Measurements from ENCODE around the gene ORC6. TPM values are rescaled to one million over a fixed set of nuclear protein-coding genes. Genes with fewer than 3 reads are reported as not detected.

ORC6 gene
- polyA plus RNA-seq, 3 donors, result 0.21 to 1.5 (median 0.31) TPM

- Histone ChIP-seq H3K4me2 (replicated peaks; ENCODE audit: extremely low read depth, low read length, poor library complexity, severe bottlenecking) (peak overlapping the region; percentile 96), H3K27me3 (ENCODE audit: control insufficient read depth in 2 of 2, insufficient read depth in 2 of 2, low read length in 2 of 2) (no peaks in the 10 kb centered on the region), H3K9me3 (replicated peaks in 1 of 2; ENCODE audit: control insufficient read depth in 1 of 2, insufficient read depth in 1 of 2, low read length in 2 of 2) (no peaks in the 10 kb centered on the region), H3K27ac (ENCODE audit: low read depth in 1 of 2, low read length in 2 of 2) (peak overlapping the region; percentile 44 to 96), H3K4me1 (ENCODE audit: control insufficient read depth in 1 of 2, insufficient read depth in 2 of 2, low read length in 2 of 2) (peaks cover 39 to 47% of the 10 kb centered on the region in 2 donors), H4K20me1 (ENCODE audit: insufficient read depth, low read length) (peaks cover 54% of the 10 kb centered on the region), H2AFZ (ENCODE audit: insufficient read depth, low read depth, low read length, poor library complexity, severe bottlenecking) (peak overlapping the region; percentile 83), H3K79me2 (ENCODE audit: insufficient read depth, low read length) (peaks cover 94% of the 10 kb centered on the region), H3K9ac (ENCODE audit: insufficient read depth, low read length, poor library complexity, severe bottlenecking) (peak overlapping the region; percentile 95), H3K4me3 (replicated peaks in 1 of 3; ENCODE audit: low read depth in 2 of 3, low read length in 3 of 3) (peak overlapping the region; percentile 77 to 87 (median 85)), H3K36me3 (replicated peaks in 1 of 2; ENCODE audit: control insufficient read depth in 1 of 2, insufficient read depth in 2 of 2, low read length in 2 of 2) (peaks cover 6 to 8% of the 10 kb centered on the region in 2 donors)
- Mint-ChIP-seq H3K4me1 (peaks cover 36% of the 10 kb centered on the region), H3K27ac (no peak overlapping the region), H3K36me3 (peaks cover 0 to 3% of the 10 kb centered on the region in 2 donors), H3K27me3 (ENCODE audit: low read depth in 3 of 3) (no peaks in the 10 kb centered on the region), H3K9me3 (peaks cover 0 to 2% (median 0%) of the 10 kb centered on the region in 7 donors), H3K4me3 (no peak overlapping the region)
- WGBS (ENCODE audit: insufficient coverage), result 93% methylated on average over 3 of the region's 9 CpGs
- TF ChIP-seq, protein P1, sequence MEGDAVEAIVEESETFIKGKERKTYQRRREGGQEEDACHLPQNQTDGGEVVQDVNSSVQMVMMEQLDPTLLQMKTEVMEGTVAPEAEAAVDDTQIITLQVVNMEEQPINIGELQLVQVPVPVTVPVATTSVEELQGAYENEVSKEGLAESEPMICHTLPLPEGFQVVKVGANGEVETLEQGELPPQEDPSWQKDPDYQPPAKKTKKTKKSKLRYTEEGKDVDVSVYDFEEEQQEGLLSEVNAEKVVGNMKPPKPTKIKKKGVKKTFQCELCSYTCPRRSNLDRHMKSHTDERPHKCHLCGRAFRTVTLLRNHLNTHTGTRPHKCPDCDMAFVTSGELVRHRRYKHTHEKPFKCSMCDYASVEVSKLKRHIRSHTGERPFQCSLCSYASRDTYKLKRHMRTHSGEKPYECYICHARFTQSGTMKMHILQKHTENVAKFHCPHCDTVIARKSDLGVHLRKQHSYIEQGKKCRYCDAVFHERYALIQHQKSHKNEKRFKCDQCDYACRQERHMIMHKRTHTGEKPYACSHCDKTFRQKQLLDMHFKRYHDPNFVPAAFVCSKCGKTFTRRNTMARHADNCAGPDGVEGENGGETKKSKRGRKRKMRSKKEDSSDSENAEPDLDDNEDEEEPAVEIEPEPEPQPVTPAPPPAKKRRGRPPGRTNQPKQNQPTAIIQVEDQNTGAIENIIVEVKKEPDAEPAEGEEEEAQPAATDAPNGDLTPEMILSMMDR (IDR thresholded peaks at IDR 0.05), result no peak
- intact Hi-C loops (cut with micrococcal nuclease), result loop anchor here in 1 of 2 donors (5.0 kb wide), 1 partner anchor 100 kb away; no protein-coding TSS in a partner anchor
- DNase-seq, result no peak
Measured at GRCh38 chr16:46687486-46687885, 2.0 kb upstream of the ORC6 start.

GRCh38 chr16:46688101-46688653, 1.3 kb upstream of the ORC6 start:
- Mint-ChIP-seq H3K4me1 (peaks cover 36% of the 10 kb centered on the region), H3K4me3 (no peak overlapping the region), H3K36me3 (peaks cover 0 to under 1% of the 10 kb centered on the region in 2 donors), H3K9me3 (peaks cover 0 to 2% (median 0%) of the 10 kb centered on the region in 7 donors), H3K27me3 (ENCODE audit: low read depth in 3 of 3) (no peaks in the 10 kb centered on the region), H3K27ac (no peak overlapping the region)
- H2AFZ ChIP-seq (ENCODE audit: insufficient read depth, low read depth, low read length, poor library complexity, severe bottlenecking), result peak overlapping the region; percentile 83
- H3K9me3 ChIP-seq (replicated peaks in 1 of 2; ENCODE audit: control insufficient read depth in 1 of 2, insufficient read depth in 1 of 2, low read length in 2 of 2), result no peaks in the 10 kb centered on the region
- peak overlapping the region; percentile 96 for H3K4me2 ChIP-seq (replicated peaks; ENCODE audit: extremely low read depth, low read length, poor library complexity, severe bottlenecking)
- peak overlapping the region; percentile 77 to 87 (median 85) for H3K4me3 ChIP-seq (replicated peaks in 1 of 3; ENCODE audit: low read depth in 2 of 3, low read length in 3 of 3)
- WGBS (ENCODE audit: insufficient coverage), result 0% methylated on average over 12 of the region's 14 CpGs
- peak overlapping the region; percentile 95 for H3K9ac ChIP-seq (ENCODE audit: insufficient read depth, low read length, poor library complexity, severe bottlenecking)
- H3K79me2 ChIP-seq (ENCODE audit: insufficient read depth, low read length), result peaks cover 94% of the 10 kb centered on the region
- peaks cover 2 to 7% of the 10 kb centered on the region in 2 donors for H3K36me3 ChIP-seq (replicated peaks in 1 of 2; ENCODE audit: control insufficient read depth in 1 of 2, insufficient read depth in 2 of 2, low read length in 2 of 2)
- no peaks in the 10 kb centered on the region for H3K27me3 ChIP-seq (ENCODE audit: control insufficient read depth in 2 of 2, insufficient read depth in 2 of 2, low read length in 2 of 2)
- H3K27ac ChIP-seq (ENCODE audit: low read depth in 1 of 2, low read length in 2 of 2), result peak overlapping the region; percentile 94 to 96
- peak; percentile 83 to 86 (median 83) for DNase-seq
- intact Hi-C loops (cut with micrococcal nuclease), result loop anchor here (2.0 to 5.0 kb wide), 2 partner anchors 99 to 103 kb away; no protein-coding TSS in a partner anchor
- TF ChIP-seq, protein P1 (IDR thresholded peaks at IDR 0.05), result no peak
- peaks cover 39 to 47% of the 10 kb centered on the region in 2 donors for H3K4me1 ChIP-seq (ENCODE audit: control insufficient read depth in 1 of 2, insufficient read depth in 2 of 2, low read length in 2 of 2)
- H4K20me1 ChIP-seq (ENCODE audit: insufficient read depth, low read length), result peaks cover 48% of the 10 kb centered on the region

Measured in CD14-positive monocyte (primary cell).